ENCODE results near the gene REXO5.

- no peak for TF ChIP-seq CTCF (IDR thresholded peaks at IDR 0.05)
- TF ChIP-seq EP300 (IDR thresholded peaks at IDR 0.05), result no peak
- TF ChIP-seq POLR2A (IDR thresholded peaks at IDR 0.05), result no peak
Observed at GRCh38 chr16:20850981-20851380, 44.7 kb downstream of the REXO5 start.

All from ovary (tissue), 3 donors.